Suprapubic skin (tissue), 4 donors: ENCODE measurements around the gene CLTCL1.

ENCODE experiments used
- CTCF ChIP-seq, 2 donors: fragments of 200-600 bp in 1 of 2; fragments of 450-650 bp in 1 of 2; sonication (generic) in 1 of 2; IDR thresholded peaks; one replicate each; pipeline ENCODE4 v1.5.1; 2016 to 2019; ENCODE audit warnings: antibody characterized with exemption in 2 of 2, mild to moderate bottlenecking in 1 of 2, moderate library complexity in 1 of 2
- EP300 ChIP-seq: sonication (generic); formaldehyde crosslinking; IDR thresholded peaks from one replicate; pipeline ENCODE4 v1.6.1; 2017; ENCODE audit warnings: antibody characterized with exemption
- POLR2AphosphoS5 ChIP-seq, 3 donors: sonication (generic); formaldehyde crosslinking; IDR thresholded peaks; one replicate each; pipeline ENCODE4 v1.6.1; 2017; ENCODE audit warnings: antibody characterized with exemption in 3 of 3

GRCh38 chr22:19129871-19130270, 161.6 kb downstream of the CLTCL1 start:
- TF ChIP-seq EP300, result no peak
- no peak for TF ChIP-seq CTCF (IDR thresholded peaks at IDR 0.05)
- no peak for TF ChIP-seq POLR2AphosphoS5 (IDR thresholded peaks at IDR 0.05)
